SK-N-SH treated with all-trans-retinoic acid at 6 μM for 48 hours (cell line): Measurements from ENCODE around the gene NR1H4.

Experiments
- ATAC-seq: fragments of 200-7000 bp; cut with Tn5 transposase; 3 replicates; pipeline ENCODE4 v1.9.1; 2020; ENCODE audit warnings: mild to moderate bottlenecking, moderate library complexity
- ARNTL ChIP-seq: fragments of 450-650 bp; formaldehyde crosslinking; IDR thresholded peaks from 2 replicates; pipeline ENCODE4 v1.5.0; 2020; ENCODE audit warnings: low read depth, mild to moderate bottlenecking, moderate library complexity, borderline replicate concordance
- BACH2 ChIP-seq: fragments of 250-450 bp; sonication (Bioruptor Pico); IDR thresholded peaks from 2 replicates; pipeline ENCODE4 v1.9.0; 2021; ENCODE audit warnings: mild to moderate bottlenecking, borderline replicate concordance
- CREB5 ChIP-seq: fragments of 250-450 bp; sonication (Bioruptor Pico); IDR thresholded peaks from 2 replicates; pipeline ENCODE4 v1.5.1; 2020; ENCODE audit warnings: low read depth, mild to moderate bottlenecking, moderate library complexity
- CSDC2 ChIP-seq: fragments of 250-450 bp; sonication (Bioruptor Pico); IDR thresholded peaks from 2 replicates; pipeline ENCODE4 v1.5.0; 2020; ENCODE audit warnings: mild to moderate bottlenecking, moderate library complexity
- CSRNP3 ChIP-seq: fragments of 250-450 bp; sonication (Bioruptor Pico); IDR thresholded peaks from 2 replicates; pipeline ENCODE4 v1.5.1; 2021; ENCODE audit warnings: mild to moderate bottlenecking, moderate library complexity
- ESRRG ChIP-seq: fragments of 250-450 bp; sonication (Bioruptor Pico); IDR thresholded peaks from 2 replicates; pipeline ENCODE4 v1.6.1; 2021; ENCODE audit warnings: mild to moderate bottlenecking
- ISL1 ChIP-seq: fragments of 250-450 bp; sonication (Bioruptor Pico); IDR thresholded peaks from 2 replicates; pipeline ENCODE4 v2.1.2; 2022; ENCODE audit warnings: mild to moderate bottlenecking, moderate library complexity
- OSR1 ChIP-seq: fragments of 250-450 bp; sonication (Bioruptor Pico); IDR thresholded peaks from 2 replicates; pipeline ENCODE4 v1.8.0; 2022; ENCODE audit warnings: moderate library complexity, mild to moderate bottlenecking, inconsistent platforms
- PATZ1 ChIP-seq: fragments of 250-450 bp; sonication (Bioruptor Pico); IDR thresholded peaks from 2 replicates; pipeline ENCODE4 v1.8.0; 2020; ENCODE audit warnings: mild to moderate bottlenecking, moderate library complexity, borderline replicate concordance
- POU6F1 ChIP-seq: fragments of 250-450 bp; sonication (Bioruptor Pico); IDR thresholded peaks from 2 replicates; pipeline ENCODE4 v1.8.0; 2021; ENCODE audit warnings: low read depth, mild to moderate bottlenecking, moderate library complexity, borderline replicate concordance
- RARB ChIP-seq: fragments of 250-450 bp; sonication (Bioruptor Pico); IDR thresholded peaks from 2 replicates; pipeline ENCODE4 v1.8.0; 2021; ENCODE audit warnings: mild to moderate bottlenecking, moderate library complexity
- SNAI2 ChIP-seq: fragments of 250-450 bp; sonication (Bioruptor Pico); IDR thresholded peaks from 2 replicates; pipeline ENCODE4 v1.5.0; 2020; ENCODE audit warnings: mild to moderate bottlenecking, moderate library complexity
- TCF4 ChIP-seq: fragments of 250-450 bp; sonication (Bioruptor Pico); IDR thresholded peaks from 2 replicates; pipeline ENCODE4 v1.8.0; 2021; ENCODE audit warnings: mild to moderate bottlenecking, moderate library complexity, borderline replicate concordance
- TOX ChIP-seq: fragments of 250-450 bp; sonication (Bioruptor Pico); IDR thresholded peaks from 2 replicates; pipeline ENCODE4 v1.8.0; 2021; ENCODE audit warnings: mild to moderate bottlenecking, moderate library complexity, borderline replicate concordance
- TSHZ2 ChIP-seq: fragments of 250-450 bp; sonication (Bioruptor Pico); IDR thresholded peaks from 2 replicates; pipeline ENCODE4 v1.5.0; 2020; ENCODE audit warnings: mild to moderate bottlenecking, moderate library complexity
- ZC3H10 ChIP-seq: fragments of 250-450 bp; sonication (Bioruptor Pico); IDR thresholded peaks from 2 replicates; pipeline ENCODE4 v1.5.1; 2021; ENCODE audit warnings: mild to moderate bottlenecking, moderate library complexity
- ZFP3 ChIP-seq: fragments of 250-450 bp; sonication (Bioruptor Pico); IDR thresholded peaks from 2 replicates; pipeline ENCODE4 v1.5.0; 2020; ENCODE audit warnings: mild to moderate bottlenecking, moderate library complexity
- ZFP30 ChIP-seq: fragments of 450-650 bp; formaldehyde crosslinking; IDR thresholded peaks from 2 replicates; pipeline ENCODE4 v1.5.0; 2022; ENCODE audit warnings: mild to moderate bottlenecking, moderate library complexity
- ZNF565 ChIP-seq: fragments of 450-650 bp; formaldehyde crosslinking; conservative IDR thresholded peaks from 2 replicates; pipeline ENCODE4 v1.5.0; 2020; ENCODE audit warnings: low read depth, mild to moderate bottlenecking, moderate library complexity
- ZNF70 ChIP-seq: fragments of 450-650 bp; formaldehyde crosslinking; IDR thresholded peaks from 2 replicates; pipeline ENCODE4 v1.5.0; 2020; ENCODE audit warnings: mild to moderate bottlenecking, moderate library complexity

Gene NR1H4

DNA sequence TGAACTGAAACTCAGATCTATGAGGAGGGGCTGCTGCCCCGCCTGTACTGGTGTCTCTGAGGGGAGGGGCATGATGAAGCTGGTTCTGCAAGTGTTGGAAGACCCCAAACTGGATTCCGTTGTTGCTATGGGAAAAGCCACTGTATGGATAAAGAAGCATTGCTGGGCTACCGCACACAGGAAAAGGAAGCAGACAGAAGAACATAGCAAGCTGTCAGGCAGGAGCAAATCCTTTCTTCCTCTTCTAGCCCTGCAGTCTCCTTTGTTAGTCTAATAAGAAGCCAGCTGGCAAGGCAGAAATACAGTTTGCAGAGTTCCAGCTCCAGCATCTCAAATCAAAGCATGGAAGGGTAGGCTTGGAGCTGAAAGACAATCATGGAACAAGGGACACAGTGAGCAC, 26.3 kb upstream of the NR1H4 start:
- no peak for ATAC-seq
- TF ChIP-seq SNAI2 (CRISPR knock-in tag) (no peak), TOX (CRISPR knock-in tag) (no peak), CREB5 (no peak), ZFP30 (no peak)
- TF ChIP-seq, all 23 proteins: peak for 0

GRCh38 chr12:100448656-100449055, 25.0 kb upstream of the NR1H4 start:
- ATAC-seq, result no peak
- TF ChIP-seq ZFP3 (no peak), BACH2 (CRISPR knock-in tag) (no peak), CREB5 (no peak)

DNA sequence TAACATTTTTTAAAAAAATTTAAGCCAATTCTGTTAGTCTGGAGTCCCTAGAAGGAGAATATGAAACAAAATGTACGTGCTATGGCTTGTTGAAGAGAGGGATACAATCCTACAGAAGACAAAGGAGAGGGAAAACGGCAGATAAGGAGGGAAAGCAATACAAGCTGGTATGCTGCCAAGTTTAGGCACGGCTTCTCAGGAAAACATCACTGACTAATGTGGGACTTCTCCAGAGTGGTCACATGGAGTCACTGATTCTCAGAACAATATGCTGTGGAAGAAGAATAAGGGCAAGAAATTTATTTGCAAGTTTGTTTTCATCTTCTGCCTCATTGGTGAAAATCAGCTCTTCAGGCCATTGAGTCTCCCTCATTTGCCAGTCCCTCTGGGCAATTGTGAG, 22.9 kb upstream of the NR1H4 start:
- TF ChIP-seq CSDC2 (CRISPR knock-in tag) (no peak), CSRNP3 (CRISPR knock-in tag) (no peak), RARB (no peak), ZNF70 (CRISPR knock-in tag) (no peak), PATZ1 (CRISPR knock-in tag) (no peak)

GRCh38 chr12:100453951-100454350, 19.7 kb upstream of the NR1H4 start:
- TF ChIP-seq ZC3H10 (CRISPR knock-in tag) (no peak), CSDC2 (CRISPR knock-in tag) (no peak), ARNTL (no peak), ZNF70 (CRISPR knock-in tag) (no peak), PATZ1 (CRISPR knock-in tag) (no peak), TCF4 (no peak), TSHZ2 (CRISPR knock-in tag) (no peak), CREB5 (no peak), ESRRG (CRISPR knock-in tag) (no peak), ZNF565 (CRISPR knock-in tag) (no peak), SNAI2 (CRISPR knock-in tag) (no peak), POU6F1 (CRISPR knock-in tag) (no peak), OSR1 (CRISPR knock-in tag) (no peak), ZFP30 (no peak), CSRNP3 (CRISPR knock-in tag) (no peak), ISL1 (CRISPR knock-in tag) (no peak), TOX (CRISPR knock-in tag) (no peak)
- ATAC-seq, result no peak

More for the DNA sequence above, 22.9 kb upstream of the NR1H4 start:
- no peak for ATAC-seq
